ENCODE data around the gene KAT2B.

The KAT2B gene

DNA sequence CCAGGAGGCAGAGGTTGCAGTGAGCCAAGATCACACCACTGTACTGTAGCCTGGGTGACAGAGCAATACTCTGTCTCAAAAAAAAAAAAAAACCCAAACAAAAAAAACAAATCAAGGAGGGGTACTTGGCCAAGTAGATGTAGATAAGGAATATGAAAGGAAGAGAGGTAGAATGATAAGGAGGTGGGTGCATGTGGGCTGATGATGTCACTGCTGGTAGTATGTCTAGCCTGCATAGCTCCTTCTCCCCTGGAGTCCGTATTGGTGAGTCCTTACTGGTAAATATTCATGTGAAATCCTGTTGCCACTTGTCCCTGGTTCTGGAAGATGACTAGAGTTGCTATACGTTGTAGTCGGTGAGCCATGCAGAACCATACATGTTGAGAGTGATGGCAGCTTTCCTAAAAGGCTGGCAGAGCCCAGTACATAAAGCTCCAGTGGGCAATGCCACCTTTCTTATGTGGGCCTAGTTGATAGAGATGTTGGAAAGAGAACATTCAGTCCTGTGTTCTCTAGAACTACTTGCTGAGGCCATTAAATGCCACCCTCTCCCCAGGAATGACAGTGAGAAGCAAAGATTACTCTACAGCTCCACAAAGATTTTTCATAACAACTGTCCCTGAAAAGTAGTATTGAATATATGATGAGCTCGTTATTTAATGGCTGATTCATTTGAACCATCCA lies 11.0 kb downstream of the KAT2B start:
- H3K9ac ChIP-seq (ENCODE audit: insufficient read length, low read depth) = no peak overlapping the region
- DNase-seq (ENCODE audit: low read depth, low spot score) = no peak
- TF ChIP-seq SUZ12 (IDR thresholded peaks at IDR 0.05; ENCODE audit: extremely low read depth, insufficient read depth, insufficient read length) (no peak), ZNF274 (IDR thresholded peaks at IDR 0.05; ENCODE audit: low read depth, low read length) (no peak), YY1 (IDR thresholded peaks at IDR 0.05; ENCODE audit: insufficient read depth, insufficient read length) (no peak)
- no peaks in the 10 kb centered on the region for H3K4me1 ChIP-seq (ENCODE audit: insufficient read depth, insufficient read length)
- H3K36me3 ChIP-seq (ENCODE audit: insufficient read depth, insufficient read length, low read length) = no peaks in the 10 kb centered on the region
- H3K27me3 ChIP-seq (ENCODE audit: insufficient read depth, insufficient read length) = no peaks in the 10 kb centered on the region
- no peaks in the 10 kb centered on the region for H3K9me3 ChIP-seq (ENCODE audit: insufficient read depth, low read length)
- H3K4me3 ChIP-seq (ENCODE audit: insufficient read length, low read depth) = no peak overlapping the region

DNA sequence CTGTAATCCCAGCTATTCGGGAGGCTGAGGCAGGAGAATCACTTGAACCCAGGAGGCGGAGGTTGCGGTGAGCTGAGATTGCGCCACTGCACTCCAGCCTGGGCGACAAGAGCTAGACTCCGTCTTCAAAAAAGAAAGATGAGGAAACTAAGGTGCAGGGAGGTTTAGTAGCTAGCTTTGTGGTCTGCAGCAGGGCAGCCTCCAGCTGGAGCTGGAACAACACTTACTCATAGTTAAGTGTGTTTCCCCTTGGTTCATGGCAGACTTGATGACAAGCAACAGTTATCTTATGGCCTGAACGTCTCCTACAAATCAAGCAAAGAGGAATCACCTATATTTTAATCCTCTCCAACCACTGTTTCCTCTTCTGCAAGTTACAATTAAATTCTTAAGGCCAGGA lies 12.6 kb downstream of the KAT2B start:
- TF ChIP-seq ZNF274 (IDR thresholded peaks at IDR 0.05; ENCODE audit: low read depth, low read length) = no peak
- no peak for TF ChIP-seq YY1 (IDR thresholded peaks at IDR 0.05; ENCODE audit: insufficient read depth, insufficient read length)
- TF ChIP-seq SUZ12 (IDR thresholded peaks at IDR 0.05; ENCODE audit: extremely low read depth, insufficient read depth, insufficient read length) = no peak
- H3K9ac ChIP-seq (ENCODE audit: insufficient read length, low read depth) = no peak overlapping the region
- H3K4me1 ChIP-seq (ENCODE audit: insufficient read depth, insufficient read length) = no peaks in the 10 kb centered on the region
- H3K4me3 ChIP-seq (ENCODE audit: insufficient read length, low read depth) = no peak overlapping the region
- H3K27me3 ChIP-seq (ENCODE audit: insufficient read depth, insufficient read length) = no peaks in the 10 kb centered on the region
- DNase-seq (ENCODE audit: low read depth, low spot score) = no peak
- no peaks in the 10 kb centered on the region for H3K36me3 ChIP-seq (ENCODE audit: insufficient read depth, insufficient read length, low read length)
- H3K9me3 ChIP-seq (ENCODE audit: insufficient read depth, low read length) = no peaks in the 10 kb centered on the region

DNA sequence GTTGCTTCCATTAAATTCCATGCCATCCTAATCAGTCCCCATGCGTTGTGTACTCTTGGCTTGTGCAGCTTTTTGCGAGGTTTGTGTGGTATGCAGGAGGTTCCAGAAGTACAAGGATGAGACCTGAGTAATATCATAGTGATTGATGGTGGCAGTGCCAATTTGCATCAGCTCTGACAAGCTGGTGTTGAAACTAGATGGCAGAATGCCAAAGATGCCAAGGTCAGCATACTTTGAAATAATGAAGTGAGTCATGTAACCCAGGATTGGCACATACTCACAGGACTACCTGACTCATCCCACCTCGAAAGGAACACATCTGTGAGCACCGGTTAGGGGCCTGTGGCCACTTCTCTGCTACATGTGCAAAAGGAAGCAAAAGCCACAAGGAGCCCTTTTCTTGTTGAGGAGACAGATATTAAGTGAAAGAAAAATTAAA lies 14.3 kb downstream of the KAT2B start:
- Histone ChIP-seq H3K9me3 (ENCODE audit: insufficient read depth, low read length) (no peaks in the 10 kb centered on the region), H3K27me3 (ENCODE audit: insufficient read depth, insufficient read length) (no peaks in the 10 kb centered on the region), H3K4me3 (ENCODE audit: insufficient read length, low read depth) (no peak overlapping the region), H3K36me3 (ENCODE audit: insufficient read depth, insufficient read length, low read length) (no peaks in the 10 kb centered on the region), H3K9ac (ENCODE audit: insufficient read length, low read depth) (no peak overlapping the region), H3K4me1 (ENCODE audit: insufficient read depth, insufficient read length) (no peaks in the 10 kb centered on the region)
- DNase-seq (ENCODE audit: low read depth, low spot score) = no peak
- TF ChIP-seq SUZ12 (IDR thresholded peaks at IDR 0.05; ENCODE audit: extremely low read depth, insufficient read depth, insufficient read length) (no peak), ZNF274 (IDR thresholded peaks at IDR 0.05; ENCODE audit: low read depth, low read length) (no peak), YY1 (IDR thresholded peaks at IDR 0.05; ENCODE audit: insufficient read depth, insufficient read length) (no peak)

DNA sequence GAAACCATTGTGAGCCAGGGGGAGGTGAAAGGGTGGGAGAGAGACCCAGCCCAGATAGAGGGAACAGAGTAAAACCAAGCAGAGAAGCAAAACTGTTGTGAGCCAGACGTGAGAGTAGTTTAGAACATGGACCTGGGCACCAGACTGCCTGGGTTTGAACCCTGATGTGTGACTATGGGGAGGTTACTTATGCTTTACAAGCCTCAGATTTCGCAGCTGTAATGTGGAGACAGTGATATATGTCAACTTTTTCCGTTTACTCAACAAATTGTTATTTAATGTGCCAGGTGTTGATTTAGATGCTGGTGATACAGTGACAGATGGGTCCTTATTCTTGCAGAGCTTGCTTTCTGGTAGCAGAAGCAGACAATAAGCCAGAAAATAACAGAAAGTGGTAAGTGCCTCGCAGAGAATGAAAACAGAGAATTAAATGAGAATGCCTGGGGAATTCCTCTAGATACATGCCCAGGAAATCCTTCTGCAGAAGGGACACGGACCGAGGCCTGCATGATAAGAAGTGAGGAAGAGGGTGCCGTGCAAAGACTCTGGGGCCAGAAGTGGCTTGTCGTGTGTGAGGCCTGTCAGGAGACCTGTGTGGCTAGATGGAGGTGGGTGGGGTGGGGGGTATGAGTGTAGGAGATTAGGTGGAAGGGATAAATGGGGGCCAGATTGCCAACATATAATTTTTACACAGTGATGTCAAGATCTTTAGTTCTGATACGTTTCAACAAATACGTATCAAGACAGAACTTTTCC lies 15.0 kb downstream of the KAT2B start:
- no peak for DNase-seq (ENCODE audit: low read depth, low spot score)
- TF ChIP-seq ZNF274 (IDR thresholded peaks at IDR 0.05; ENCODE audit: low read depth, low read length) (no peak), YY1 (IDR thresholded peaks at IDR 0.05; ENCODE audit: insufficient read depth, insufficient read length) (no peak)
- Histone ChIP-seq H3K4me3 (ENCODE audit: insufficient read length, low read depth) (no peak overlapping the region), H3K27me3 (ENCODE audit: insufficient read depth, insufficient read length) (no peaks in the 10 kb centered on the region), H3K9me3 (ENCODE audit: insufficient read depth, low read length) (no peaks in the 10 kb centered on the region), H3K4me1 (ENCODE audit: insufficient read depth, insufficient read length) (no peaks in the 10 kb centered on the region), H3K9ac (ENCODE audit: insufficient read length, low read depth) (no peak overlapping the region), H3K36me3 (ENCODE audit: insufficient read depth, insufficient read length, low read length) (no peaks in the 10 kb centered on the region)

DNA sequence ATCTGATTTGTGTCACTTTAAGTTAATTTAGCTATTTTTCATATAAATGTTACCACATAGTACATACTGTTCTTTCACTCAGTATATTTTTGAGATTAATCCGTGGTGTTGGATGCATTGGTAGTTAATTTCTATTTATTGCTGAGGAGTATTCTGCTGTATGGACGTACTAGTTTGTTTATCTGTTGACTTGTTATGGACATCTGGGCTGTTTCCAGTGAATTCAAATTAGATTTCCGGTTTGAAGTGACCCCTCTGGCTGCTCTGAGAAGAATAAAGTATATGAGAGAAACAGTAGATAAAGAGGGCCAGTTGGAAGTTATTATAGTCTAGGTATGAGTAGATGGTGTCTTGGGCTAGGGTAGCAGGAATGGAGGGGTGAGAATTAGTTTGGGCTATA lies 15.6 kb downstream of the KAT2B start:
- DNase-seq (ENCODE audit: low read depth, low spot score) = no peak
- no peak overlapping the region for H3K9ac ChIP-seq (ENCODE audit: insufficient read length, low read depth)
- no peak overlapping the region for H3K4me3 ChIP-seq (ENCODE audit: insufficient read length, low read depth)
- no peaks in the 10 kb centered on the region for H3K4me1 ChIP-seq (ENCODE audit: insufficient read depth, insufficient read length)
- H3K36me3 ChIP-seq (ENCODE audit: insufficient read depth, insufficient read length, low read length) = no peaks in the 10 kb centered on the region
- H3K9me3 ChIP-seq (ENCODE audit: insufficient read depth, low read length) = no peaks in the 10 kb centered on the region
- no peaks in the 10 kb centered on the region for H3K27me3 ChIP-seq (ENCODE audit: insufficient read depth, insufficient read length)
- TF ChIP-seq YY1 (IDR thresholded peaks at IDR 0.05; ENCODE audit: insufficient read depth, insufficient read length) = no peak
- no peak for TF ChIP-seq ZNF274 (IDR thresholded peaks at IDR 0.05; ENCODE audit: low read depth, low read length)
- TF ChIP-seq SUZ12 (IDR thresholded peaks at IDR 0.05; ENCODE audit: extremely low read depth, insufficient read depth, insufficient read length) = no peak

DNA sequence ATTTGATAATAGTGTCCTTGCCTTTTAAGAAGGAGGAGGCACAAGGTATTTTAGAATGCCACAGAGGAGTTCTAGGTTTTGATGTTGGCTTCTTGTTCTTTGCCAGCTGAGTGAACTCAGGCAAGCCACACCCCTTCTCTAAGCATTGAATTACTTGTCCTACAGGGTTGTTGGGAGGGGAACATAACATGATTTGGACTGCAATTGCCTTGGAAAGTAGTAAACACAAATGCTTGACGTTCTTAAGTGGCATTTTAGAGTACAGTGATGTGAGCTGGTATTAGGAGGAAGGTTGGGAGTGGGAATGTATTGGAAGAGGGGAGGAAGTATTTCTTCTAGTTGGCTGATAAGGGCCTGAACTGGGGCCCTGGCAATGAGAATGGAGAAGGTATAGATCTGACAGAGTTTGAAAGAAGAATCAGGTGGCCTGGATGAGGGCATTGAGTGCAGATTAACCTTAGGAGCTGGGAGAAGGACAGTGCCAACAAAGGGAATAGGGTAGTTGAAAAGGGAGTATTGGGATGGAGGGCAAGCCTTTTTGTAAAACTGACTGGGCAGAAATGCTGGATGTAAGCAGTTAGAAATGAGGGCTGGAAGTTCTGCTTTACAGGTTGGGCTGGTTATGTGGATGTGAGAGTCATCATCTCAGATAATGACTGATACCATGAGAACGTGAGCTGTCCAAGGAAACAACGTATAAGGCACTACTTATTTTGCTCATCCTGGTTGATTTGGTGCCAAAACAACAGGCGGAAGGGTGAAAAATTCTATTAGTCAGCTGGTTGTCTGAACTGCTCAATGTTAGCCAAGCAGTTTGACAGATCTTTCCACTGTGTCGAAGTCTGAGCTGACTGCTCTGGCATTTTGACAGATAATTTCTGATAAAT lies 16.7 kb downstream of the KAT2B start:
- no peak overlapping the region for H3K9ac ChIP-seq (ENCODE audit: insufficient read length, low read depth)
- no peak overlapping the region for H3K4me3 ChIP-seq (ENCODE audit: insufficient read length, low read depth)
- no peaks in the 10 kb centered on the region for H3K36me3 ChIP-seq (ENCODE audit: insufficient read depth, insufficient read length, low read length)
- no peak for DNase-seq (ENCODE audit: low read depth, low spot score)
- H3K4me1 ChIP-seq (ENCODE audit: insufficient read depth, insufficient read length) = no peaks in the 10 kb centered on the region
- H3K27me3 ChIP-seq (ENCODE audit: insufficient read depth, insufficient read length) = no peaks in the 10 kb centered on the region
- TF ChIP-seq ZNF274 (IDR thresholded peaks at IDR 0.05; ENCODE audit: low read depth, low read length) (no peak), YY1 (IDR thresholded peaks at IDR 0.05; ENCODE audit: insufficient read depth, insufficient read length) (no peak), SUZ12 (IDR thresholded peaks at IDR 0.05; ENCODE audit: extremely low read depth, insufficient read depth, insufficient read length) (no peak)
- no peaks in the 10 kb centered on the region for H3K9me3 ChIP-seq (ENCODE audit: insufficient read depth, low read length)

Measured in NT2/D1 (cell line).